Thyroid gland (tissue), 4 donors: Measurements from ENCODE around the gene PSKH1.

Experiments used
- CTCF ChIP-seq, 6 experiments: fragments of 200-600 bp in 3 of 6; fragments of 450-650 bp in 3 of 6; sonication (generic) in 3 of 6; IDR thresholded peaks; one replicate each; pipeline ENCODE4 v1.5.1; 2016 to 2019; ENCODE audit warnings: antibody characterized with exemption in 6 of 6, mild to moderate bottlenecking in 2 of 6, inconsistent platforms in 1 of 6, moderate library complexity in 1 of 6
- POLR2A ChIP-seq, 2 donors: fragments of 450-650 bp; IDR thresholded peaks; one replicate each; pipeline ENCODE4 v1.6.1; 2017; ENCODE audit warnings: antibody characterized with exemption in 2 of 2, mild to moderate bottlenecking in 2 of 2, moderate library complexity in 1 of 2

GRCh38 chr16:67951485-67951884, 58.4 kb downstream of the PSKH1 start:
- TF ChIP-seq CTCF (IDR thresholded peaks at IDR 0.05) (no peak), POLR2A (IDR thresholded peaks at IDR 0.05) (no peak)
